Gastroesophageal sphincter (tissue), 4 donors: ENCODE results near the gene OGDH. TPM values are rescaled to one million over a fixed set of nuclear protein-coding genes. Genes with fewer than 3 reads are reported as not detected.
A peak's percentile ranks its signal among the peaks of the same experiment; 100 is the strongest.

ENCODE experiments used
- ATAC-seq: fragments of 150-250 bp; one replicate; pipeline ENCODE4 v1.9.1; 2016; ENCODE audit warnings: mild to moderate bottlenecking, moderate library complexity
- H3K27ac ChIP-seq, 4 donors: fragments of 200-600 bp; sonication (generic) in 3 of 4; 1 replicate in 3 of 4; 2 replicates in 1 of 4; pipeline ENCODE4 v1.5.1; 2016 to 2019
- H3K27me3 ChIP-seq: fragments of 200-600 bp; sonication (generic); one replicate; pipeline ENCODE4 v1.5.1; 2019
- H3K36me3 ChIP-seq, 2 donors: fragments of 200-600 bp; sonication (generic); one replicate each; pipeline ENCODE4 v1.5.1; 2019; ENCODE audit warnings: control low read depth in 1 of 2
- H3K4me1 ChIP-seq, 3 donors: fragments of 200-600 bp; sonication (generic); 1 replicate in 2 of 3; 2 replicates in 1 of 3; pipeline ENCODE4 v1.5.1; 2016 to 2019; ENCODE audit warnings: control low read depth in 2 of 3
- H3K4me3 ChIP-seq, 2 donors: fragments of 200-600 bp; sonication (generic); one replicate each; pipeline ENCODE4 v1.5.1; 2019; ENCODE audit warnings: mild to moderate bottlenecking in 1 of 2, moderate library complexity in 1 of 2
- H3K9me3 ChIP-seq, 3 donors: fragments of 200-600 bp; sonication (generic); one replicate each; pipeline ENCODE4 v1.5.1; 2017 to 2019; ENCODE audit warnings: control low read depth in 2 of 3
- CTCF ChIP-seq, 4 experiments: fragments of 200-600 bp in 2 of 4; fragments of 450-650 bp in 2 of 4; sonication (generic) in 1 of 4; IDR thresholded peaks; one replicate each; pipeline ENCODE4 v1.5.1; 2017 to 2019; ENCODE audit warnings: antibody characterized with exemption in 4 of 4, mild to moderate bottlenecking in 2 of 4, moderate library complexity in 2 of 4
- EP300 ChIP-seq: sonication (generic); formaldehyde crosslinking; IDR thresholded peaks from one replicate; pipeline ENCODE4 v1.6.1; 2017; ENCODE audit warnings: antibody characterized with exemption, mild to moderate bottlenecking
- POLR2A ChIP-seq, 2 donors: fragments of 450-650 bp; IDR thresholded peaks; one replicate each; pipeline ENCODE4 v1.6.1; 2017; ENCODE audit warnings: antibody characterized with exemption in 2 of 2, mild to moderate bottlenecking in 2 of 2, moderate library complexity in 1 of 2
- POLR2AphosphoS5 ChIP-seq: sonication (generic); formaldehyde crosslinking; IDR thresholded peaks from one replicate; pipeline ENCODE4 v1.6.1; 2017; ENCODE audit warnings: antibody characterized with exemption
- WGBS, 2 donors: methylation state at CpG; one replicate each; pipeline ENCODE4 v1.1.5; 2018; ENCODE audit warnings: low coverage in 1 of 2; 5-methylcytosine and 5-hydroxymethylcytosine counted together
- total RNA-seq, 4 donors: library from RNA; depleted of rRNA; stranded (reverse); fragments of >200 nt; gene quantifications; one replicate each; pipeline ENCODE4 v1.1.0, GENCODE V29; 2016

OGDH gene
- total RNA-seq: 100 to 1,000 TPM; 112 to 222 (median 137) TPM

GRCh38 chr7:44606341-44607140 lies at the start of gene OGDH:
OGDH (plus strand) TSS chr7:44606627; CDS start chr7:44624344, 17,717 bp downstream.
- WGBS, 2 donors: 0% methylated on average over 10 of the region's 93 CpGs; no CpG with 5 or more reads in 1 of the 2 donors

GRCh38 chr7:44557485-44557884 lies 48.9 kb upstream of the OGDH start:
- no peak for TF ChIP-seq POLR2A (IDR thresholded peaks at IDR 0.05)
- no peak for TF ChIP-seq EP300
- TF ChIP-seq POLR2AphosphoS5: no peak
- no peak for TF ChIP-seq CTCF (IDR thresholded peaks at IDR 0.05)
- no peak for ATAC-seq
- H3K36me3 ChIP-seq: no peaks in the 10 kb centered on the region

More at GRCh38 chr7:44606341-44607140, at the start of gene OGDH:
- H3K4me1 ChIP-seq: peaks cover 0 to 32% (median 7%) of the 10 kb centered on the region in 3 donors
- no peaks in the 10 kb centered on the region for H3K36me3 ChIP-seq
- peak within 1 kb of the TSS; percentile 68 to 82 for H3K4me3 ChIP-seq
- H3K27ac ChIP-seq: peak within 1 kb of the TSS; percentile 90 to 99 (median 98)
- TF ChIP-seq CTCF (IDR thresholded peaks at IDR 0.05): no peak
- peak; percentile 97 for TF ChIP-seq POLR2AphosphoS5
- peak; percentile 47 for TF ChIP-seq EP300
- peak; percentile 89 to 94 for TF ChIP-seq POLR2A (IDR thresholded peaks at IDR 0.05)
- H3K9me3 ChIP-seq: no peaks in the 10 kb centered on the region
- H3K27me3 ChIP-seq: no peaks in the 10 kb centered on the region
- peak; percentile 99 for ATAC-seq

GRCh38 chr7:44559485-44559884 lies 46.9 kb upstream of the OGDH start:
- no peak for TF ChIP-seq POLR2A (IDR thresholded peaks at IDR 0.05)
- TF ChIP-seq EP300: no peak
- TF ChIP-seq POLR2AphosphoS5: no peak
- TF ChIP-seq CTCF (IDR thresholded peaks at IDR 0.05): no peak
- no peak for ATAC-seq
- Histone ChIP-seq H3K27me3 (no peaks in the 10 kb centered on the region), H3K4me3 (no peak overlapping the region), H3K36me3 (peaks cover 0 to 17% of the 10 kb centered on the region in 2 donors), H3K4me1 (no peaks in the 10 kb centered on the region), H3K27ac (no peak overlapping the region), H3K9me3 (no peaks in the 10 kb centered on the region)
- WGBS, 2 donors: 57% methylated on average over 4 of the region's 4 CpGs; no CpG with 5 or more reads in 1 of the 2 donors

More at GRCh38 chr7:44557485-44557884, 48.9 kb upstream of the OGDH start:
- Histone ChIP-seq H3K4me3 (no peak overlapping the region), H3K9me3 (no peaks in the 10 kb centered on the region), H3K4me1 (no peaks in the 10 kb centered on the region), H3K27me3 (no peaks in the 10 kb centered on the region), H3K27ac (no peak overlapping the region)
- 94 to 100% methylated on average over 2 of the region's 2 CpGs for WGBS, 2 donors

- Histone ChIP-seq H3K4me1 (peaks cover 0 to 9% (median 3%) of the 10 kb centered on the region in 3 donors), H3K27ac (no peak overlapping the region), H3K9me3 (no peaks in the 10 kb centered on the region), H3K36me3 (peaks cover 0 to 37% of the 10 kb centered on the region in 2 donors), H3K27me3 (no peaks in the 10 kb centered on the region), H3K4me3 (no peak overlapping the region)
- TF ChIP-seq CTCF (IDR thresholded peaks at IDR 0.05): no peak
- no peak for TF ChIP-seq POLR2A (IDR thresholded peaks at IDR 0.05)
- no peak for TF ChIP-seq POLR2AphosphoS5
- TF ChIP-seq EP300: no peak
- WGBS, 2 donors: no CpG with 5 or more reads among the region's 6 CpGs
- ATAC-seq: no peak
Measured at GRCh38 chr7:44561481-44561880, 44.9 kb upstream of the OGDH start.
